Naive B cell (primary cell): ENCODE measurements around the gene NUTM2D. TPM values are rescaled to one million over a fixed set of nuclear protein-coding genes. Genes with fewer than 3 reads are reported as not detected.
"Not testable (repeated sequence)": the region's sequence is repeated elsewhere in the genome, so short reads cannot be mapped to it uniquely, and the experiment has no call there.

Experiments
- ATAC-seq, 2 donors: fragments of 150-1000 bp; cut with Tn5 transposase; 2 replicates each; pipeline ENCODE4 v1.10.0; 2021; ENCODE audit warnings: low read depth in 2 of 2, mild to moderate bottlenecking in 2 of 2, moderate library complexity in 2 of 2
- DNase-seq: peaks from one replicate; pipeline ENCODE4 v3.0.0; 2022
- H3K27ac Mint-ChIP-seq, 6 donors: one replicate each; pipeline ENCODE4 v1.8.0; 2020 to 2022; ENCODE audit warnings: mild to moderate bottlenecking in 6 of 6, mixed read lengths in 6 of 6, moderate library complexity in 5 of 6, inconsistent platforms in 2 of 6
- H3K27me3 Mint-ChIP-seq, 3 donors: one replicate each; pipeline ENCODE4 v1.8.0; 2021 to 2022; ENCODE audit warnings: mixed read lengths in 3 of 3, mild to moderate bottlenecking in 1 of 3
- H3K36me3 Mint-ChIP-seq, 2 donors: one replicate each; pipeline ENCODE4 v1.8.0; 2020 to 2022; ENCODE audit warnings: mixed read lengths in 2 of 2, inconsistent platforms in 1 of 2, mild to moderate bottlenecking in 1 of 2
- H3K4me1 Mint-ChIP-seq, 3 donors: one replicate each; pipeline ENCODE4 v1.8.0; 2020 to 2022; ENCODE audit warnings: mixed read lengths in 3 of 3, inconsistent platforms in 1 of 3, mild to moderate bottlenecking in 1 of 3, moderate library complexity in 1 of 3
- H3K4me3 Mint-ChIP-seq, 8 donors: one replicate each; pipeline ENCODE4 v1.8.0; 2020 to 2022; ENCODE audit warnings: mild to moderate bottlenecking in 8 of 8, mixed read lengths in 8 of 8, moderate library complexity in 8 of 8, inconsistent platforms in 2 of 8
- H3K9me3 Mint-ChIP-seq, 7 donors: one replicate each; pipeline ENCODE4 v1.8.0; 2020 to 2022; ENCODE audit warnings: mixed read lengths in 7 of 7, mild to moderate bottlenecking in 5 of 7, inconsistent platforms in 2 of 7, moderate library complexity in 1 of 7
- polyA plus RNA-seq, 6 donors: library from polyadenylated mRNA; unstranded; fragments of 300-500 nt; fragmentation: Illumina TruSeq; gene quantifications; one replicate each; pipeline ENCODE4 v1.2.3, GENCODE V29; 2021; ENCODE audit warnings: low read depth in 6 of 6

Gene NUTM2D
- polyA plus RNA-seq, 6 donors from 2014 or later: 0.09 to 0.21 (median 0.11) TPM; not detected in 3

- ATAC-seq: peak; percentile 61 to 65
- DNase-seq, H3K27ac Mint-ChIP-seq, H3K9me3 Mint-ChIP-seq, H3K36me3 Mint-ChIP-seq, H3K27me3 Mint-ChIP-seq: not testable (repeated sequence)
- peak overlapping the region in 4 of 8 donors; percentile 41 to 71 (median 54) for H3K4me3 Mint-ChIP-seq
- peaks cover 5 to 24% (median 10%) of the 10 kb centered on the region in 3 donors for H3K4me1 Mint-ChIP-seq
Observed at GRCh38 chr10:87398436-87398835, 40.9 kb downstream of the NUTM2D start.

GRCh38 chr10:87407516-87408467, 50.2 kb downstream of the NUTM2D start:
- H3K9me3 Mint-ChIP-seq, H3K27ac Mint-ChIP-seq, H3K4me1 Mint-ChIP-seq, H3K36me3 Mint-ChIP-seq, DNase-seq: not testable (repeated sequence)
- Mint-ChIP-seq H3K4me3 (peak overlapping the region in 7 of 8 donors; percentile 28 to 73 (median 47)), H3K27me3 (peaks cover 0 to 16% (median 11%) of the 10 kb centered on the region in 3 donors)
- ATAC-seq: peak; percentile 46 to 66

GRCh38 chr10:87413921-87414320, 56.4 kb downstream of the NUTM2D start:
- H3K27ac Mint-ChIP-seq, H3K36me3 Mint-ChIP-seq, H3K9me3 Mint-ChIP-seq, DNase-seq, H3K4me3 Mint-ChIP-seq, ATAC-seq, H3K4me1 Mint-ChIP-seq: not testable (repeated sequence)
- peaks cover 6 to 15% (median 12%) of the 10 kb centered on the region in 3 donors for H3K27me3 Mint-ChIP-seq

Other genes with a start within 250 kb of the NUTM2D start
- under 1 TPM in 3 of 6 donors, not detected in 3; 0.07 to 0.15 (median 0.08) TPM for gene NUTM2A, start 132.3 kb upstream of the NUTM2D start, polyA plus RNA-seq
- gene MINPP1, start 147.1 kb downstream of the NUTM2D start, polyA plus RNA-seq: 1 to 10 TPM; 3.2 to 7.5 (median 5.6) TPM